ENCODE data around the gene LRRN3. TPM values are rescaled to one million over a fixed set of nuclear protein-coding genes. Genes with fewer than 3 reads are reported as not detected.

LRRN3 gene
- total RNA-seq, 6 donors from 2014 or later = 0.89 to 5.4 (median 2.6) TPM; not detected in 1

DNA sequence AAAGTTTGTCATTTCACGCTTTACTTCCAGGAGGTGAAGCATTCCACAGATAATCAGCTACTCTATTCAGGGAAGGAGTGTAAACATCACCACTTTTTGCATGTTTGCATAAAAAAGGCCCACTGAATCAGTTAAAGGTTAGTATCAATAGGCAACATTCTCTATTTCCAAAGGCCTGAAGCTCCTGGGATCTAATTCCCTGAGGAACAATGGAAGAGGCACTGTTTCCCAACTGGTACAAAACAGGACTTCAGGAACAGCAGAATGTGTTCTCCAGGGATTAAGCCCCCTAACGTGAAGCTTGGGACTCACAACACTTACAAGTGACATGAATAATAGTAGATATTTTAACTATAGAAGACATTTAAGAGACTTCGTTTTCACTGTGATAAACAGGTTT lies 6.1 kb downstream of the LRRN3 start:
- peak overlapping the region in 1 of 4 donors; percentile 1 for H3K27ac ChIP-seq
- no peaks in the 10 kb centered on the region for H3K36me3 ChIP-seq
- no peak for DNase-seq
- no peak for TF ChIP-seq POLR2AphosphoS5 (IDR thresholded peaks at IDR 0.05)
- TF ChIP-seq POLR2A (IDR thresholded peaks at IDR 0.05) = no peak
- TF ChIP-seq, protein P1, sequence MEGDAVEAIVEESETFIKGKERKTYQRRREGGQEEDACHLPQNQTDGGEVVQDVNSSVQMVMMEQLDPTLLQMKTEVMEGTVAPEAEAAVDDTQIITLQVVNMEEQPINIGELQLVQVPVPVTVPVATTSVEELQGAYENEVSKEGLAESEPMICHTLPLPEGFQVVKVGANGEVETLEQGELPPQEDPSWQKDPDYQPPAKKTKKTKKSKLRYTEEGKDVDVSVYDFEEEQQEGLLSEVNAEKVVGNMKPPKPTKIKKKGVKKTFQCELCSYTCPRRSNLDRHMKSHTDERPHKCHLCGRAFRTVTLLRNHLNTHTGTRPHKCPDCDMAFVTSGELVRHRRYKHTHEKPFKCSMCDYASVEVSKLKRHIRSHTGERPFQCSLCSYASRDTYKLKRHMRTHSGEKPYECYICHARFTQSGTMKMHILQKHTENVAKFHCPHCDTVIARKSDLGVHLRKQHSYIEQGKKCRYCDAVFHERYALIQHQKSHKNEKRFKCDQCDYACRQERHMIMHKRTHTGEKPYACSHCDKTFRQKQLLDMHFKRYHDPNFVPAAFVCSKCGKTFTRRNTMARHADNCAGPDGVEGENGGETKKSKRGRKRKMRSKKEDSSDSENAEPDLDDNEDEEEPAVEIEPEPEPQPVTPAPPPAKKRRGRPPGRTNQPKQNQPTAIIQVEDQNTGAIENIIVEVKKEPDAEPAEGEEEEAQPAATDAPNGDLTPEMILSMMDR (IDR thresholded peaks at IDR 0.05) = no peak
- no peak for TF ChIP-seq EP300 (IDR thresholded peaks at IDR 0.05)
- ATAC-seq (ENCODE audit: low FRiP score in 2 of 2) = no peak
- no peak overlapping the region for H3K4me3 ChIP-seq
- no peaks in the 10 kb centered on the region for H3K4me1 ChIP-seq
- 89% methylated on average over 3 of the region's 3 CpGs for WGBS, 2 donors
- H3K9me3 ChIP-seq = no peaks in the 10 kb centered on the region
- H3K27me3 ChIP-seq = no peaks in the 10 kb centered on the region

GRCh38 chr7:111098011-111098925 lies 7.3 kb downstream of the LRRN3 start:
- ATAC-seq (ENCODE audit: low FRiP score in 2 of 2) = no peak
- Histone ChIP-seq H3K36me3 (no peaks in the 10 kb centered on the region), H3K27ac (no peak overlapping the region), H3K27me3 (no peaks in the 10 kb centered on the region), H3K4me3 (no peak overlapping the region), H3K4me1 (no peaks in the 10 kb centered on the region), H3K9me3 (no peaks in the 10 kb centered on the region)
- DNase-seq = peak in 1 of 2 donors; percentile 28
- TF ChIP-seq, protein P1 (IDR thresholded peaks at IDR 0.05) = peak in 4 of 6 experiments; percentile 32 to 52 (median 44)
- no peak for TF ChIP-seq POLR2AphosphoS5 (IDR thresholded peaks at IDR 0.05)
- 31 to 38% methylated on average over 10 of the region's 10 CpGs for WGBS, 2 donors

DNA sequence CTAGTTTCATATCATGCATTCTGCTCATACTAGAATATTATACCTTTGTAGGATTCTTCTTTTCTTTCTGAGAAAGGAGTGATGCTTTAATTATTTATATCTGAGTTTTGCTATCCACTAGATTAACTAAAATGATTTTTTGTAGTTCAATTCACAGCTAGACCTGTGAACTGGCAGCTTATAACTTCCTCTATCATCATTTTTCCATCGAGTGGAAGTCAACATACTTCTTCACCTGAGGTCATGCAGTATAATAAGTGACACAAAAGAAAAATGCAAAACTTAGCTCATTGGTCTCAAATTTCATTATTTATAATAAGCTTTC lies 8.0 kb downstream of the LRRN3 start:
- TF ChIP-seq EP300 (IDR thresholded peaks at IDR 0.05) = no peak
- TF ChIP-seq, protein P1 (IDR thresholded peaks at IDR 0.05) = no peak
- TF ChIP-seq POLR2A (IDR thresholded peaks at IDR 0.05) = no peak
- no peak for TF ChIP-seq POLR2AphosphoS5 (IDR thresholded peaks at IDR 0.05)
- DNase-seq (no peak), ATAC-seq (ENCODE audit: low FRiP score in 2 of 2) (no peak)
- H3K36me3 ChIP-seq = no peaks in the 10 kb centered on the region
- H3K9me3 ChIP-seq = no peaks in the 10 kb centered on the region
- no peaks in the 10 kb centered on the region for H3K27me3 ChIP-seq
- H3K27ac ChIP-seq = no peak overlapping the region
- 15 to 17% methylated on average over 1 of the region's 1 CpG for WGBS, 2 donors
- no peaks in the 10 kb centered on the region for H3K4me1 ChIP-seq
- H3K4me3 ChIP-seq = no peak overlapping the region

- no peak overlapping the region for H3K4me3 ChIP-seq
- no peaks in the 10 kb centered on the region for H3K36me3 ChIP-seq
- no peaks in the 10 kb centered on the region for H3K9me3 ChIP-seq
- H3K27me3 ChIP-seq = no peaks in the 10 kb centered on the region
- H3K4me1 ChIP-seq = no peaks in the 10 kb centered on the region
- ATAC-seq (ENCODE audit: low FRiP score in 2 of 2) (no peak), DNase-seq (no peak)
- TF ChIP-seq EP300 (IDR thresholded peaks at IDR 0.05) (no peak), POLR2A (IDR thresholded peaks at IDR 0.05) (no peak), POLR2AphosphoS5 (IDR thresholded peaks at IDR 0.05) (no peak)
- TF ChIP-seq, protein P1 (IDR thresholded peaks at IDR 0.05) = no peak
- 92 to 96% methylated on average over 1 of the region's 1 CpG for WGBS, 2 donors
- no peak overlapping the region for H3K27ac ChIP-seq
Measured at GRCh38 chr7:111101856-111102646, 11.1 kb downstream of the LRRN3 start.

All from upper lobe of left lung (tissue), 6 donors.